Endometrium (tissue), 2 donors: ENCODE measurements around the gene ALPP.
"Not testable (repeated sequence)": the region's sequence is repeated elsewhere in the genome, so short reads cannot be mapped to it uniquely, and the experiment has no call there.

ENCODE experiments used
- FAIRE-seq: peaks from 2 replicates; lab custom pipeline; 2012; peaks lifted over from hg19 to GRCh38; lab: Jason Lieb, UNC
- donor health status: control.
- donor health status: control.

ALPP gene

GRCh38 chr2:232406556-232407310, 28.2 kb downstream of the ALPP start, which contains the start of gene ALPG:
Gene ALPG, plus strand, starts transcription at chr2:232406844. Its CDS starts 51 bp downstream, at chr2:232406895.
- FAIRE-seq, result no peak

GRCh38 chr2:232407428-232408150, 29.0 kb downstream of the ALPP start:
- not testable (repeated sequence) for FAIRE-seq

DNA sequence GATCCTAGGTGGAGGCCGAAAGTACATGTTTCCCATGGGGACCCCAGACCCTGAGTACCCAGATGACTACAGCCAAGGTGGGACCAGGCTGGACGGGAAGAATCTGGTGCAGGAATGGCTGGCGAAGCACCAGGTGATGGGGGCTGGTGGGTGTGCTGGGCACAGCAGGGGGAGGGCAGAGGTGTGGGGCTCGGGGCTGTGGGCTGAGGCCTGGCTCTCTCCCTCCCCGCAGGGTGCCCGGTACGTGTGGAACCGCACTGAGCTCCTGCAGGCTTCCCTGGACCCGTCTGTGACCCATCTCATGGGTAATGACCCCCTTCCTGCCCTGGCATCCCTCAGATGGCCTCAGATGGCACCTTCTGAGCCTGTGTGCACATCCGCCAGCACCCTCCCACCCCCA, 29.7 kb downstream of the ALPP start:
- FAIRE-seq, result not testable (repeated sequence)

- not testable (repeated sequence) for FAIRE-seq
Measured at GRCh38 chr2:232409617-232410016, 31.1 kb downstream of the ALPP start.

GRCh38 chr2:232410238-232410900, 31.8 kb downstream of the ALPP start:
- no peak for FAIRE-seq

- no peak for FAIRE-seq
Measured at GRCh38 chr2:232411901-232412629, 33.5 kb downstream of the ALPP start.

DNA sequence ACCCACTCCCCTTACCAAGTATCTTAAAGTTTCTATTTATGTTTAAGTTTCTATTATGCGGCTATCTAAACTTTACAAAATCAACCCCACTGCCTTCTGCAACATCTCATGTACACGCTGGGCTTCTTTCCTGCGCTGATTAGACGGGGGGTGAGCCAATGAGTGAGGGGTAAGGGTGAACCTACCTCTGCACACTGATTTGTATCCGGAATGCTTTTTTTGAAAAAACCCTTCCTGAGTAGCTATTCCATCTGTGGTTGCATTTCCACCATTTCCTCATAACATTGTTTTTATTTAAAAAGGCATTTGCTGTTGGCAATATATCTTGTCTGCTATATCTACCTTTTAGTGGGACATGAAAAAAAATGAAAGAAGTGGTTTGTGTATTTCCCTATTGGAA, 34.4 kb downstream of the ALPP start:
- no peak for FAIRE-seq

- FAIRE-seq, result no peak
Measured at GRCh38 chr2:232415138-232415690, 36.7 kb downstream of the ALPP start.

- no peak for FAIRE-seq
Measured at GRCh38 chr2:232415736-232416520, 37.4 kb downstream of the ALPP start.

GRCh38 chr2:232416521-232417470, 38.2 kb downstream of the ALPP start:
- FAIRE-seq, result no peak

- FAIRE-seq, result no peak
Measured at GRCh38 chr2:232417489-232417888, 38.9 kb downstream of the ALPP start.

DNA sequence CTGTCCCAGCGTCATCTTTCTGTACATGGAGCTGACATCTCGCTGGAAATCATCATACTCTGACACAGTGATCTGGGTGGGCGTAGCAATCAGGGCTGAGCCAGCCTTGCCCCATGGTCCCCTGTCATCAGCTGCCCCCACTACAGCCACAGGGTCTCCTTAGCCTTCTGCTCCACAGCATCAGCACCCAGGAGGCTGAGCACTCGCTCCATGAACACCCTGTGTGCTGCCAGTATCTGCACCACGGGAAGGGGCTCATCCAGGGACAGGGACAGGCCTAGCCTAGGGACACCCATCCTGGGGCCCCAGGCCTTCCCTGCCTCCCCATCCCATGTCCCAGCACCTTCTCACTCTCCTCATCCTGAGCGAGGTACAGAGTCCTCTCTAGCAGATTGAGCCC, 39.5 kb downstream of the ALPP start:
- no peak for FAIRE-seq

- no peak for FAIRE-seq
Measured at GRCh38 chr2:232418466-232419244, 40.1 kb downstream of the ALPP start.

DNA sequence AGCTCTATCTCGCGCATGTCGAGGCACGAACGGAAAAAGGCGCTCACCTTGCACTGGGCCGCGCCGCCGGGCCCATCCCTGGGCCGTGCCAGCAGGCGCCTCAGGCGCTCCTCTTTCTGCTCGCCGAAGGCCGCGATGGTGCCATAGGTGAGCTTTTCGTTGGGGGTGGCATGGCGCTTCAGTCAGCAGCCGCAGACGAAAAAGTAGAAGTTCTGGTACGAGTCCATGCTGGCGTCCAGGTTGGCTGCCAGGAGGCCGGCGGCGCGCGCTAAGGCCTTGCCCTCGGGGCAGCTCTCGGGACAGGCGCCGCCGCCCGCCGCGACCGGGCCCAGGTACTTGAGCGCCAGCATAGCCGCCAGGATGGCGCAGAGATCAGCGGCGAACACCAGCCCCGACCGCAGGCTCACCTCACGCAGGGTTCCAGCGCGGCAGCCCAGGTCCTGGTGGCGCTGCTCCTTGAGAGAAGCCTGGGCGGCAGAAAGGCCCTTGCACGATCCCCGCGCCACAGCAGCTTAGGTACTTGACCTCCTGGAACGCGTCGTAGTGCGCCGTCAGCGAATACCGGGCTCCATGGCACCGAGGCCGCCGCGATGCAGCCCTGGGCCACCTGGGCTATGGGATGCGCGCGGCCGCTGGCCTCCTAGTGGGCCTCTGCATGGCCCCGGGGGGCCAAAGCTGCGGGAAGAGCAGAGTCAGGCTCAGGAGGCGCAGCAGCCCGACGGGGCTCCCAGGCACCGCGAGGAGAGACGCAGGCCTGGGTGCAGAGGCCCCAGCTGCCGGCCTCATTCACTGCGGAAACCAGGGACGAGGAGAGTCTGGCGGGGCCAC, 40.9 kb downstream of the ALPP start:
- no peak for FAIRE-seq

- FAIRE-seq, result no peak
Measured at GRCh38 chr2:232420073-232420454, 41.5 kb downstream of the ALPP start.

- FAIRE-seq, result no peak
Measured at GRCh38 chr2:232420463-232421188, 42.1 kb downstream of the ALPP start.

DNA sequence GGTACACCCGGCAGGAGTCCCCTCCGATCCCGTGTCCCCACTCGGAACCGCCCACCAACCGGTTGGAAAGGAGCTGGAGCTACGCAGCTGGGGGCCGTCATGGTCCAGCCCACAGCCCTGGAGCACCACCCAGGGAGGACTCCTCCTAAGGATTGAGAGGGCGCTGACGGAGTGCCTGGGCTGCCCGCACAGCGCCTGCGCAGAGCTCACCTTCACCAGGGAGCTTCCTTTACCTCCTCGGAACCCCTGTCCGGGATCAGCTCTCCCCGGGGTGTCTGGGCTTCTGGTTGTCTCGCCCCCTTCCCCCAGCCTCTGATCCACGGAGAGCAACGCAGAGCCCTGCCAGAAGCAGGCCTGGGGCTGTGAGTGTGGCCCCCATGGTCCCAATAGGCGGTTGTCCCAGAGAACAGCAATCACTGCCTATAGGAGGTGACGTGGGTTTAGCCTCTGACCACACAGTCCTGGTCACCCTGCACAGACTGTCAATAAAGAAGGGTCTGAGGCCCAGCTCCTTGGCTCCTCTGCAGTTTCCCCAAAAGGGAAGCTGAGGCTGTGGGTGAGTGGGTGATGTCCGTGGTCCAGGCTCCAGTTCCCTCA, 42.7 kb downstream of the ALPP start:
- FAIRE-seq, result no peak
